ENCODE data around the gene CPNE9.

CPNE9 gene

GRCh38 chr3:9686050-9686550 is 17.5 kb upstream of the CPNE9 start:
- Histone ChIP-seq H3K4me1 (peaks cover 22% of the 10 kb centered on the region), H3K36me3 (peaks cover 95% of the 10 kb centered on the region), H3K4me2 (no peak overlapping the region), H3K9ac (no peak overlapping the region), H3K9me3 (no peaks in the 10 kb centered on the region), H4K20me1 (peaks cover 85% of the 10 kb centered on the region), H3K27me3 (no peaks in the 10 kb centered on the region), H3K27ac (no peak overlapping the region), H3K4me3 (no peak overlapping the region)
- no peak for TF ChIP-seq Cebpa-rat (IDR thresholded peaks at IDR 0.05)

- H3K9me3 ChIP-seq: no peaks in the 10 kb centered on the region
- no peak overlapping the region for H3K4me3 ChIP-seq
- peaks cover 94% of the 10 kb centered on the region for H3K36me3 ChIP-seq
- H3K4me1 ChIP-seq: peaks cover 28% of the 10 kb centered on the region
- no peak overlapping the region for H3K4me2 ChIP-seq
- no peak for TF ChIP-seq Cebpa-rat (IDR thresholded peaks at IDR 0.05)
- H3K9ac ChIP-seq: no peak overlapping the region
- H4K20me1 ChIP-seq: peaks cover 85% of the 10 kb centered on the region
- H3K27ac ChIP-seq: no peak overlapping the region
- no peaks in the 10 kb centered on the region for H3K27me3 ChIP-seq
Observed at GRCh38 chr3:9686703-9687102, 16.9 kb upstream of the CPNE9 start.

DNA sequence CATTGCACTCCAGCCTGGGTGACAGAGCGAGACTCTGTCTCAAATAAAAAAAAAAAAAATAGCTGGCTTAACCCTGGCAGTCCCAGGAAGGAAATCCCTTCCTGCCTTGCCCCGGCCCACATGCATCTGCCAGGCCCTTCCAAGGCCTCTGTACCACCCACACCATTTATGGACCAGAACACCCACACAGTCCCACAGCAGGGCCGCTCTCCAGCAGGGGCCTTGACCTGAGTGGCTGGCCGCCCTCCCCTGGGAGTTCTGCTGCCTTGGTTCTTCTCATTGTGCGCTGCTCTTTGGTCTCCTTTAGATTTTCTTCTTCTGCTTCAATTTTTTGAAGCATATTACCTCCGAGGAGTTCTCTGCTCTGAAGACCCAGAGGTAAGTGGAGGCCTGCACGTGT is 16.1 kb upstream of the CPNE9 start:
- Histone ChIP-seq H3K4me1 (peaks cover 35% of the 10 kb centered on the region), H3K9me3 (no peaks in the 10 kb centered on the region), H4K20me1 (peaks cover 87% of the 10 kb centered on the region), H3K4me2 (no peak overlapping the region), H3K27ac (no peak overlapping the region), H3K4me3 (no peak overlapping the region), H3K27me3 (no peaks in the 10 kb centered on the region), H3K9ac (no peak overlapping the region), H3K36me3 (peaks cover 94% of the 10 kb centered on the region)
- TF ChIP-seq Cebpa-rat (IDR thresholded peaks at IDR 0.05): no peak

- Histone ChIP-seq H3K27ac (no peak overlapping the region), H3K27me3 (no peaks in the 10 kb centered on the region), H3K4me1 (peaks cover 37% of the 10 kb centered on the region), H3K9me3 (no peaks in the 10 kb centered on the region), H3K9ac (no peak overlapping the region), H4K20me1 (peaks cover 94% of the 10 kb centered on the region), H3K4me3 (no peak overlapping the region), H3K36me3 (peaks cover 94% of the 10 kb centered on the region), H3K4me2 (no peak overlapping the region)
- no peak for TF ChIP-seq Cebpa-rat (IDR thresholded peaks at IDR 0.05)
Observed at GRCh38 chr3:9688961-9689360, 14.7 kb upstream of the CPNE9 start.

DNA sequence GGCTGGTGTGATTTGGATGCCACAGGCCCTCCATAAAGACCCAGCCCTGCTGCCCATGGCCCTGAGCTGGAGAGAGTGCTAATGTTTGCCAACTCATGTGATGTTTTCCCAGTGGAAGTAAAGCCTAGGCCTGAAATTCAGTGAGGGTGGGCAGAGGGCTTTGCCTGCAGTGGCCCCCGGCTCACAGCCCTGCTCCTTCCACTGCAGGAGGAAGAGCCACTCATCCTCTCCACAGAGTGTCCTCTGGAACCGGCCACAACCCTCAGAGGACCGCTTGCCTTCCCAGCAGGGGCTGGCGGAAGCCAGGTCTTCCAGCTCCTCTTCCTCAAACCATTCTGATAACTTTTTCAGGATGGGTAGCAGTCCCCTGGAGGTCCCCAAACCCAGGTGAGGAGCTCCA is 13.9 kb upstream of the CPNE9 start:
- TF ChIP-seq Cebpa-rat (IDR thresholded peaks at IDR 0.05): no peak
- Histone ChIP-seq H3K27ac (no peak overlapping the region), H3K36me3 (peaks cover 94% of the 10 kb centered on the region), H3K27me3 (no peaks in the 10 kb centered on the region), H4K20me1 (peaks cover 94% of the 10 kb centered on the region), H3K9ac (no peak overlapping the region), H3K9me3 (no peaks in the 10 kb centered on the region), H3K4me2 (peak overlapping the region; percentile 80), H3K4me3 (no peak overlapping the region), H3K4me1 (peaks cover 37% of the 10 kb centered on the region)

DNA sequence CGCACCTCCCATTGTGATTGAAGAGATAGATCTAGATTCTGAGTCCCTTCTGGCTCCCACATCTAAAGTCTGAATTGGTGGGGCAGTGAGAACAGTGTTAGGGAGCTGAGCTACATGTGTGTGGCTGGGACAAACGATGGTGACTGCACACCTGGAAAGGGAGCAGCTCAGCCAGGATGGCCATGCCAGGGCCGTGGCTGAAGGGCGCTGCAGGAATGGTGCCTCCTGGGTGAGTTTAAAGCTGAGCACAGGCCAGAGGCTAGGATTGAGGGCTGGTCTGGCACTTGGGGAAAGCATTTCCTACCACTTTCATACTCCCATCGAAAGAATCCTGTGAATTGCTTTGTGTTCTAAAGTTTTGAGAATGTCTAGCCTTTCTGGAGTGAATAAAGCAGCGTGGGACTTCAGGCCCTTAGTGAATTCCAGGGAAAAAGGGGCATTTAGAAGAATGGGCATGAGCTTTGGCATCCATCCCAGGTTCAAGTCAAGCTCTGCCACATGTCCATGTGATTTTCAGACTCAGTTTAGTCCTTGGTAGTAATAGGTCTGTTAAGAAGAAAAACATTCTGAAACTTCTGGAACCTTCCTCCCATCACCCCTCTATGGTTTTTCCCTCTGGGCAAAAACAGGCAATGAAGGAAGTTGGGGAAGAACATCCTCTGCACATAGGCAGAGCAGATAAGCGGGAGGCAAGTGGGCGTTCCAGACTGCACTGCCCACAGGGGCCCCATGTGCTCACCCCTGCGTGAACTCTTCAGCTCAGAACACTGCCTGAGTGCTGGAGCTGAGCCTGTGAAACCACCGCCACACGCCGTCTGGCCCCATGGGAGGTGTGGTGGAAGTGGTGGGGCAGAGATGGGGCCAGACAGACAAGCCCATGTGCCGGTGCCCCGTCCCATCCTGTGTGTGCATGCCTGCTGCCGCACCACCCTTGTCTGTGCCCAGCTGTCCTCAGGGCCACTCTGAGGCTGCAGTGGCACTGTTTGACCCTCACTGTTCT is 12.9 kb upstream of the CPNE9 start:
- Histone ChIP-seq H3K9ac (no peak overlapping the region), H3K4me2 (peak overlapping the region; percentile 80), H3K36me3 (peaks cover 94% of the 10 kb centered on the region), H3K27me3 (no peaks in the 10 kb centered on the region), H3K4me3 (no peak overlapping the region), H3K9me3 (no peaks in the 10 kb centered on the region), H3K27ac (no peak overlapping the region), H3K4me1 (peaks cover 37% of the 10 kb centered on the region), H4K20me1 (peaks cover 94% of the 10 kb centered on the region)
- TF ChIP-seq Cebpa-rat (IDR thresholded peaks at IDR 0.05): no peak

- Histone ChIP-seq H3K36me3 (peaks cover 94% of the 10 kb centered on the region), H3K27me3 (no peaks in the 10 kb centered on the region), H3K4me3 (no peak overlapping the region), H3K4me2 (peak overlapping the region; percentile 80), H4K20me1 (peaks cover 97% of the 10 kb centered on the region), H3K9ac (no peak overlapping the region), H3K9me3 (no peaks in the 10 kb centered on the region), H3K4me1 (peaks cover 37% of the 10 kb centered on the region), H3K27ac (no peak overlapping the region)
- TF ChIP-seq Cebpa-rat (IDR thresholded peaks at IDR 0.05): no peak
Observed at GRCh38 chr3:9691636-9692035, 12.0 kb upstream of the CPNE9 start.

DNA sequence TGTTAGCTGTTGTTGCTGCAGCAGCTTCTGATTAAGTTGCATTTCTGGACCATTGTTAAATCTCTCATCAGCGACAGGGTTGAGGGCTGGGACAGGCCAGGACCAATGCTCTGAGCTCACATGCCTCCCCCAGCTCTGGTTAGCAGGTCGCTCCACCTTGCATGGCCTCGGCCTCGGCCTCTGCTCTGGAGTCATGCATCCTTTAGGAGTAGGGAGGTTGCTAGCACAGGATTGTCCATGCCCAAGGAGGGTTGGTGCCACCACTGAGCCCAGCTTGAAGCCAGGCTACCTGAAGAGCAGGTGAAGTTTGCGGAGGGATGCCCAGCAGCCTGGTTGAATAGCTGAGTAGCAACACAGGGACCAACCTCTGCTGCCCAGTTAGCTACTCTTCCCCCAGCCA is 11.2 kb upstream of the CPNE9 start:
- H3K27ac ChIP-seq: no peak overlapping the region
- no peaks in the 10 kb centered on the region for H3K27me3 ChIP-seq
- 0 out of 2 replicates have a peak overlapping the region, but pooled peaks have one; percentile 7 for H3K4me2 ChIP-seq
- H3K9ac ChIP-seq: no peak overlapping the region
- H3K36me3 ChIP-seq: peaks cover 94% of the 10 kb centered on the region
- H3K9me3 ChIP-seq: no peaks in the 10 kb centered on the region
- TF ChIP-seq Cebpa-rat (IDR thresholded peaks at IDR 0.05): no peak
- peaks cover 97% of the 10 kb centered on the region for H4K20me1 ChIP-seq
- peaks cover 37% of the 10 kb centered on the region for H3K4me1 ChIP-seq
- no peak overlapping the region for H3K4me3 ChIP-seq

DNA sequence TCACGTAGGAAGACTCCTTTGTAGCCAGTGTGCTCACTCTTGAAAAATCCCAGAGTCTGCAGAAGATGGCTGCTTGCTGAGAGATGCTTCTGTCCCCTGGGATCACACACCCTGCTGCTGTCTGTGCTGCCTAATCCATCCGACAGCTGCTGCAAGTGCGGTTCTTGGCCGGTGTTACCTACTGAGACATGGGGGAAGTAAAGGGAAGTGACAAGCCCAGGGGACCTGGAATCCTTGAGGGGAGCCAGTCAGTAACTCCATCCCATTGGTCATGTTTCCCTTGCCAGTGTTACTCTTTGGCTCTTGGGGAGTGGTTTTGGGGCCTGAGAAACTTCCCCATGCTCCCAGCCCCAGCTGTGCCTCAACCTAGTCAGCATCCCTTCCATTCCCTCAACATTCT is 8.3 kb upstream of the CPNE9 start:
- TF ChIP-seq Cebpa-rat (IDR thresholded peaks at IDR 0.05): no peak
- H3K4me1 ChIP-seq: peaks cover 22% of the 10 kb centered on the region
- no peak overlapping the region for H3K4me2 ChIP-seq
- no peaks in the 10 kb centered on the region for H3K27me3 ChIP-seq
- H4K20me1 ChIP-seq: peaks cover 97% of the 10 kb centered on the region
- no peak overlapping the region for H3K4me3 ChIP-seq
- no peak overlapping the region for H3K9ac ChIP-seq
- H3K9me3 ChIP-seq: no peaks in the 10 kb centered on the region
- no peak overlapping the region for H3K27ac ChIP-seq
- peaks cover 93% of the 10 kb centered on the region for H3K36me3 ChIP-seq

DNA sequence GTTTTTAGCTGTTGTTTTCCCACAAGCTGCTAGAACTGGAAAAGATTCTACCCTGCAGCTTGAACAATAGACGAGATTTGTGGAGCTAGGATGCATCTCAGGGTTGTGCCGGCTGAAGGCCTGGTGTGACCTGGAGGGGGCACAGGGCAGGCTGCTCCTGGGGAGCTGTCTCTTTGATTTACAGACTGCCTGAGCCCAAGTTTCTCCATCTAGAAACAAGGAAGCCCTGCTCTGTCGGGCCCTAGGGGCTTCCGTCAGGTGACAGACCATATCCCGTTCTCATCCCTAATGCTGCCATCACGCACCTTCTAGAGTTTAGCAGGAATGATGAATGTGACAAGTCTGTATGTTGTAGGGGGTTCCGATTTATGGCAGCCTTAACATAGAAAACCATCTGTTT is 7.9 kb upstream of the CPNE9 start:
- peaks cover 97% of the 10 kb centered on the region for H4K20me1 ChIP-seq
- no peak overlapping the region for H3K4me3 ChIP-seq
- H3K36me3 ChIP-seq: peaks cover 95% of the 10 kb centered on the region
- H3K4me2 ChIP-seq: no peak overlapping the region
- no peak overlapping the region for H3K9ac ChIP-seq
- no peaks in the 10 kb centered on the region for H3K9me3 ChIP-seq
- H3K4me1 ChIP-seq: peaks cover 18% of the 10 kb centered on the region
- no peak for TF ChIP-seq Cebpa-rat (IDR thresholded peaks at IDR 0.05)
- H3K27ac ChIP-seq: no peak overlapping the region
- no peaks in the 10 kb centered on the region for H3K27me3 ChIP-seq

All from BLaER1 (cell line).